NAMALWA (cell line): ENCODE data around the gene LYPD6B.
A peak's percentile ranks its signal among the peaks of the same experiment; 100 is the strongest.

Source experiments
- DNase-seq: peaks from one replicate; pipeline ENCODE4 v3.0.0-alpha.2; 2015; ENCODE audit warnings: low spot score

LYPD6B gene

GRCh38 chr2:149122516-149122915, 84.0 kb downstream of the LYPD6B start:
- no peak for DNase-seq

- no peak for DNase-seq
These were observed 86.7 kb downstream of the LYPD6B start for GRCh38 chr2:149125031-149125725.

- peak; percentile 14 for DNase-seq
These were observed 90.9 kb downstream of the LYPD6B start for GRCh38 chr2:149129433-149129832.

DNA sequence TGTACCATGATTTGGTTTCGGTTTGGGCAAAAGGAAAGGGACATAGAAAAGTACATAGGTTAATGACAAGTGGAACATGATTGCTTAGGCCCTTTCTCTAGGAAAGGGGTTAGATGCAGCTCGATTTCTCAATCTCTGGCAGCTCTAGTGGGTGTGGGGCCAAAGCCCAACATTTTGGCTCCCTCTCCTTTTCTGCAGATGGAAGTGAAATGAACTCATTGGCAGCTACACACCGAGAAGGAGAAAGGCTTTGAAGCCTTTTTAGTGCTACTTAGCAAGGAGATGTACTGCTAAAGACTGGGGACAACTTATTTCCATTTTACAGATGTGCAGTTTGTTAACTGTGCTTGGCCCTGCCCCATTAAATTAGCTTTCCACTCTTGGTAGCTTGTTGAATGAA, 93.8 kb downstream of the LYPD6B start:
- DNase-seq, result no peak

DNA sequence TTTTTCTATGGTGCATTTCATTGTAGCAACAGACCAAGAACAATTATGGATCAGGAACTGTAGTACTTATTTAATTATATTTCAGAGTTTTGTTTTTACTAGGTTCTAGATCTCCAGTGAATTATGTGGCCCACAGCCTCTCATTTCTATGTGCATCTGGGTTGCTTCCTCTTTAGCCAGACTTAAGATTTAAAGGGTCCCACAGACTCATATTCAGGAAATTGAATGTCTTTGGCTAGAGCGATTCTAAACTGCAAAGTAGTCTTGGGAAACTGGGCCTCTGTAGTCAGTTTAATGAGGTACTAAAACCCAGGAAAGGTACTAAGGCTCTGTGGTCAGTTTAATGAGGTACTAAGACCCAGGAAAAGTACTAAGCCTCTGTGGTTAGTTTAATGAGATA, 94.4 kb downstream of the LYPD6B start:
- no peak for DNase-seq

DNA sequence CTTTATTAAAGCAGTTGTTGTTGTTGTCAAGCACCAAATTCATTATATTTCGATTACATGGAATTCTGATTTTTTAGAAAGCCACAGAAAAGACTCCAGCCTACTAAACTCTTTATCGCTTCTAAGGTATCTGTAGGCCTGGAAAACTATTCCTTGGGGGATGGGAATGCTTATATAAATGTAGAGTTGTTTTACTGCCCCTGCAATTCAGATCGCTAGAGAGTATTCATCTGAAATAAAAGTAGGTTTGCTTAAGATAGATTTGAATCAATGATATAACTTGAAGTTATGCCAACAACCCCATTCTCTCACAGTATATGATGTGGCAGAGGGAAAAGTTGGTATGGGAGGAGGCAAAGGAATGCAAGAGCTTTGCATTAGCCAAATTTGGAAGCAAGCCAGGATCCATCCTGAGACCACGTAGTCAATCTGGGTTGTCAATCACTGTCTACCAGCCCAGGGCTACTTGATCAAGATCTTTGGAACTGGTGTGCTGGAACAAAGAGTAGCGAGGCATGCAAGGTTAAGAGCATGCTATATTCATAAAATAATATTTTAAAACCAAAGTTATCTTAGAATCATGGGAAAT, 95.9 kb downstream of the LYPD6B start:
- DNase-seq, result no peak

- no peak for DNase-seq
These were observed 97.6 kb downstream of the LYPD6B start for GRCh38 chr2:149136111-149136510.

DNA sequence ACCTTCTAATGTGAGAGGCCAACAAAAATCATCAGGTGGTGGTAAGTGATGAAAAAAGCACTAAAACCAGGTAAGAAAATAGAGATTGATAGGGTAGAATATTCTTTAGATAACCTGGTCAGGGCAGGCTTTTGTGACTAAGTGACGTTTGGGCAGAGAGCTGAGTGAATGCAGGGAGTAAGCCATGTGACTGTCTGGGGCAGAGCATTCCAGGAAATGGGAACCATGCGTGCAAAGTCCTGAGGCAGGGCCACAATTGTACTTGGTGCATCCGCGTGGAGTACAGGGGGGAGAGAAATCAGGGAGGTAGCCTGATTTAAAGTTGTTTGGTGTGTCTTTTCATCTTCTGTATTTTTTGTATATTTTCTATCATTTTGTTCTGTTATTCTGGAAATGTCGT, 102.5 kb downstream of the LYPD6B start:
- DNase-seq, result no peak

DNA sequence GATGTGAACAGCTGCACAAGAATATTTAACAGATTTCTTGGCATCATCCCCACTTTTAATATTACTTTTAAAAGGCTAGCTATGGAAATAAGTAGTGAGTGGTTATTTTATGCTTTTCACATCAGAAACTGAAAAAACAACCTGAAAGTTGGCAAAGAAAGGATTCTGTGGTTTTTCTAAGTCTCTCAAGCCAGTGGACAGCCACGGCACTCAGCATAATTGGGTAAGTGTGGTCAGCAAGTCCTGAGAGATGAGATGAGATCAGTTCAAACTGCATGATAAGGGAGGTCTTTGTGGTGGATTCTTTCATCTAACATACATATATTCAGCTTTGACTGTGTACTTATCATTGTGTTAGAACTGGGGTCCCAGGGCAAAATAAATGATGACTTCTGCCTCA, 105.2 kb downstream of the LYPD6B start:
- DNase-seq, result no peak

GRCh38 chr2:149145314-149146295, 107.1 kb downstream of the LYPD6B start:
- DNase-seq, result no peak

DNA sequence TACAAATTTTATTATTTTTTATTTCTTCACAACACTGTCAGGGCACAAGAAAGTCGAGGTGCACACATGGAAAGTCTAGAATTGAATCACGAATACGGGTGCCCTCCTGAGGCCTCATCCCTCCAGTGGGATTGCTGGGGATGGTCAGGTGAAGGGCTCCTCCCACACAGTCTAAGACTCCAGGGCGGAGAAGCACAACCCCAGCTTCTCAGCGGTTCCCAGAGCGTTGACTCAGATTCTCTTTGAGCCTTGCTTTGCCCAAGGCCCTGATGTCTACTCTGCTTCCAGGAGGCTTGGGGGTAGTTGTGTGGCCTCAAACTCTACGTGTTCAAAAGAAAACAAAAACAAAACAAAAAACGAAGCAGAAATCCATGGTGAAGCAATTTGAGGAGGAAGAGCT, 108.4 kb downstream of the LYPD6B start:
- no peak for DNase-seq

GRCh38 chr2:149148194-149149006, 109.9 kb downstream of the LYPD6B start:
- DNase-seq, result no peak

- DNase-seq, result no peak
These were observed 110.5 kb downstream of the LYPD6B start for GRCh38 chr2:149149007-149149297.

- no peak for DNase-seq
These were observed 114.0 kb downstream of the LYPD6B start for GRCh38 chr2:149152469-149152953.

- no peak for DNase-seq
These were observed 116.9 kb downstream of the LYPD6B start for GRCh38 chr2:149155196-149155969.

GRCh38 chr2:149155988-149156387, 117.5 kb downstream of the LYPD6B start:
- no peak for DNase-seq

DNA sequence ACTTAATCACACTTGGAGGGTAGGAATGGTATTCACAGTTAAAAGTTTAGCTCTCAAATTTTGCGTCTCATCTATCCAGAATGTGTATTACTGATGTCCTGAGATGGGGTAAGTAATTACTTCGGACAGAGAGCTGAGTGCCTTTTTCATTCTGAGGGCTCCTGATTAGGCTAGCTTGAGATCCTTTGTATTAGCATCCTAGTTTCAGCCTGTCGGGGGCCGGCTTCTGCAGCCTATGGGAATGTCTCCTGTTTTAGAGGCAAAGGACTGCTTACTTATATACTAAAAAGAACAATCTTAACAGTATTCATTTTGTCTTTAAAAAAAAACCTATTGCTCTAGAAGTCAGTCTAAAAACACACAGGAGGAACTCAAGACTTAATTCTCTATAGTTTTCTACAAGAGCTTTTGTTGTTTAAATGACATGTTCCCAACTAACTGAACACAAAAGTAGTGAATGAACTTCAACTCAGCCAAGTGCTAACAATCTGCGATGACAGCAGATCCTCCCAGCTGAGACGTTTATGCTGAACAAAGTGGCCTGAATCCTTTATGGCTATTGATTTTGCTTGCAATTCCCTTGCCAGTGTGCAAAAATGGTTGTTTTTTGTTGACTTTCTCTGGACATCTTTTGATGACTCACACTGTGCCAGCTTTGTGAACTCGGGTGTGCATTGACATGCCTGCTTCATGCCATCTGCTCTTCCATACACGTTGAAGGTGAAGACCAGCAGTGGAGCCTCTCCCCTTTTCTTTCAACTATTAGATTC, 118.7 kb downstream of the LYPD6B start:
- DNase-seq, result no peak

DNA sequence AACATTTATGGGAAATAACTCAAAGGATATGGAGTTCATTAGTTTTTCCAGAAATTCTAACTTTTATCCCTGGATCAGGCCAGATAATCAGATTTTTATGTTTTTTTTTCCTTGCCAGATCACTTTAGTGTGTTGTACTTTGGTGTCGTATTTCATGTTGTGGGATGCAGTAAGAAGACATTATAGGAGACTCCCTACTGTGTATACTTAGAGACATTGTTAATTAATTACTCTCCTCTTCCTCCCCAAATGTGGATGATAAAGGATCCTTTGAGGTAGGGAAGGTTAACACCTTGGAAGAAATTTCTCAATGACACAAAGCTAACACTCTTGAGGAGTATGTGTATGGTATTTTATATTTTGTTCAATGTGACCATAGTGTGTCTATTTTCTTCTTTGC, 120.5 kb downstream of the LYPD6B start:
- DNase-seq, result no peak

DNA sequence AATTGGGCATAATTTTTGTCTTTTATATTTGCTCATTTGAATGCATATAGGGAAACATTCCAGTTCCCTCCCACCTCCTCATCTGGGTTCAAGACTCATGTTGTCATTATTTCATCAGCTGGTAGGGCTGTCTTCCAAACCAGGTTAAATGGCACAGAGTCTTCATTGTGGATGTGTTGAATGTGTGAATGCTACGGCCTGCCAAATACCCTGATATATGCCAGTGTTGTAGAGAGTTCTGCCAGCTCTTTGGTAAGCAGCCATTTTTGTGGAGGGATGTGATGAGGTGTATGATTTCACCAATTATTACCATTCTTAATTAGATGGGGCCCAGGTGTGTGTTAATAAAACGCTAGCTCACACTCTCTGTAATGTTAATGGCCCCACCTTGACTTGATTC, 121.7 kb downstream of the LYPD6B start:
- DNase-seq, result no peak

DNA sequence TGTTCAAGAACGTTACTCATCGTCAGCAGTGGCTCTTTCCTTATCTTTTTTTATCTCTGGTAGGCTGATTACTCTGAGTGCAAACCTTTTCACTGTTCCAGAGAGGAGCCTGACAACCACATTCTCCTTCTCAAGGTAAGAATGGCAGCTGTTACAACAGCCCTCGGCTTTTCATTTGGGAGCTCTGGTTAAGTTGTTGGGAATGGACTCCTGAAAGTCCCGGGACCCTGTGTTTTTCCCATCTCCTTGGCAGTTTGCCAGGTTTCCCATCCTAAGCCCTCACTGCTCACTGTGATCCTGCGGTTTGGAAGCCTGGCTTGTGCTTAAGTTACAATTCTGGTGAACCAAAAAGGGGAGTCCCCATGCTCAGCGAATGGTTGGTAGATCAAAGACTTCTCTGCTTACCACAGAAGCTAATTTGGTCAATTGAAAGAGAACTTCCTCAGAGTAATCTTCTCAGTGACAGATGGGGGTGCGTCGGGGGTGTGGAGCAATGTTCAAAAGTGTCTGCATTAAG, 122.3 kb downstream of the LYPD6B start:
- peak; percentile 81 for DNase-seq
